CD4-positive, alpha-beta T cell (primary cell): ENCODE measurements around the gene ZNF385D. TPM values are rescaled to one million over a fixed set of nuclear protein-coding genes. Genes with fewer than 3 reads are reported as not detected.

ENCODE experiments used
- ATAC-seq: fragments of 200-7000 bp; cut with Tn5 transposase; one replicate; pipeline ENCODE4 v1.10.0; 2022; ENCODE audit warnings: mild to moderate bottlenecking; ENCODE audit not compliant: poor library complexity
- CTCF ChIA-PET: fragments of 350-600 bp; sonication (Branson Sonifier 250); formaldehyde crosslinking; loops from one replicate; lab custom pipeline; 2021; ENCODE audit warnings: antibody characterized with exemption, inconsistent platforms; lab: Charles Lee
- POLR2A ChIA-PET: fragments of 350-600 bp; sonication (Branson Sonifier 250); formaldehyde crosslinking; loops from one replicate; lab custom pipeline; 2021; ENCODE audit warnings: antibody characterized with exemption, inconsistent platforms; lab: Charles Lee
- DNase-seq, 14 experiments: peaks; one replicate each; pipeline ENCODE4 v3.0.0-alpha.2; 2013 to 2020; ENCODE audit warnings: mixed read lengths in 2 of 14
- H3K27ac ChIP-seq, 2 donors: one replicate each; pipeline versions ENCODE4 v1.5.1 to v1.7.0; 2013; ENCODE audit warnings: low read length in 2 of 2, low read depth in 1 of 2, mild to moderate bottlenecking in 1 of 2
- H3K27me3 ChIP-seq, 2 experiments: 1 replicate in 1 of 2; 2 replicates in 1 of 2; pipeline versions ENCODE4 v1.6.1 to v1.7.0; 2013; ENCODE audit warnings: low read length in 2 of 2, control low read depth in 1 of 2, mild to moderate bottlenecking in 1 of 2, moderate library complexity in 1 of 2; ENCODE audit not compliant: insufficient read depth in 2 of 2, control insufficient read depth in 1 of 2
- H3K36me3 ChIP-seq: one replicate; pipeline ENCODE4 v1.6.1; 2013; ENCODE audit warnings: low read length, control low read depth; ENCODE audit not compliant: insufficient read depth
- H3K4me1 ChIP-seq: one replicate; pipeline ENCODE4 v1.6.1; 2013; ENCODE audit warnings: low read length, control low read depth; ENCODE audit not compliant: insufficient read depth
- H3K4me3 ChIP-seq: one replicate; pipeline ENCODE4 v1.5.1; 2013; ENCODE audit warnings: mild to moderate bottlenecking, low read length, moderate library complexity
- H3K9me3 ChIP-seq, 2 experiments: 1 replicate in 1 of 2; 2 replicates in 1 of 2; pipeline versions ENCODE4 v1.6.1 to v1.7.0; 2013; ENCODE audit warnings: low read length in 2 of 2, mild to moderate bottlenecking in 2 of 2, control low read depth in 1 of 2, moderate library complexity in 1 of 2; ENCODE audit not compliant: control insufficient read depth in 1 of 2, insufficient read depth in 1 of 2
- H3K27ac Mint-ChIP-seq: one replicate; pipeline ENCODE4 v1.8.0; 2020; ENCODE audit warnings: mixed read lengths
- H3K27me3 Mint-ChIP-seq: one replicate; pipeline ENCODE4 v1.8.0; 2021; ENCODE audit warnings: mixed read lengths
- H3K36me3 Mint-ChIP-seq: one replicate; pipeline ENCODE4 v1.8.0; 2021; ENCODE audit warnings: low read depth, mixed read lengths
- H3K4me1 Mint-ChIP-seq: one replicate; pipeline ENCODE4 v1.8.0; 2021; ENCODE audit warnings: low read depth, mixed read lengths
- H3K4me3 Mint-ChIP-seq: one replicate; pipeline ENCODE4 v1.8.0; 2020; ENCODE audit warnings: mild to moderate bottlenecking, mixed read lengths
- H3K9me3 Mint-ChIP-seq: one replicate; pipeline ENCODE4 v1.8.0; 2020; ENCODE audit warnings: mixed read lengths
- intact Hi-C, 2 experiments: fragments of 100-400 bp; cut with DNase I in 1 of 2; cut with micrococcal nuclease in 1 of 2; formaldehyde crosslinking; loops; one replicate each; pipeline versions ENCODE4 v1.15.1 to v1.9.0; 2023 to 2025; cut with DNase I, micrococcal nuclease
- total RNA-seq, 174 experiments: library from RNA in 2 of 174; stranded (reverse) in 2 of 174; gene quantifications; one replicate each; pipeline ENCODE4 v1.2.3 and lab custom pipeline; 2021 to 2026
- TF ChIP-seq, protein P1 (sequence below): fragments of 200-600 bp; IDR thresholded peaks from one replicate; pipeline ENCODE4 v1.8.0; 2022; ENCODE audit warnings: antibody characterized with exemption, mild to moderate bottlenecking

ZNF385D gene
- total RNA-seq, 2 experiments from 2014 or later: not detected

DNA sequence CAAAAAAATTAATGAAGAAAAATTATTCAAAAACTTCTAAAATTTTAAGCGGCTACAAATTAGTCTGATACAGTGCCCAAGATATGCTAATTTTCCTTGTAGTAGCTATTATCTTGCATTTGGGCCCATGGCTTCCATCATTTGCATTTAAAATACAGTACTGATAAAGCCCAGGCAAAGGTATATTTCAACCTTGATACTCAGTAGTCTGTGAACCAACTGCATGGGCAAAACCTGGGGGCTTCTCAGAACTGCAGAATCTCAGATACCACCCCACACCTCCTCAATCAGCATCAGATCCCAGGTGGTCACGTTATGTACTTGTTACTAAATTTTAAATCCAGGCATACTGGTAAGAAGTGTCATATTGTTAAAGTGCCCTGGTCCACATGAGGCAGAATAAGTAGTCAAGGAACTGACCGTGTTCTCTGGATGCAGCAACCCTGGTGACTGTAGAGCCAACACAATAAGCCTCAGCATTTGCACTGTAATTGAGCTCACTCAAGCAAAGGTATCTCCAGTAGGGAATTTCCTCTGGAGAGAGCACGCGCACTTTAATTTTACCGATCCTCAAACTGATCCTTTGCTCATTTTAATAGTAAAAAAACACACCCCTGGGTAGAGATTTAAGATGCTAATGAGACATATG lies 31.9 kb downstream of the ZNF385D start:
- DNase-seq (no peak), ATAC-seq (no peak)
- no peak overlapping the region for H3K4me3 Mint-ChIP-seq
- intact Hi-C loops: no loop called here
- TF ChIP-seq, protein P1, sequence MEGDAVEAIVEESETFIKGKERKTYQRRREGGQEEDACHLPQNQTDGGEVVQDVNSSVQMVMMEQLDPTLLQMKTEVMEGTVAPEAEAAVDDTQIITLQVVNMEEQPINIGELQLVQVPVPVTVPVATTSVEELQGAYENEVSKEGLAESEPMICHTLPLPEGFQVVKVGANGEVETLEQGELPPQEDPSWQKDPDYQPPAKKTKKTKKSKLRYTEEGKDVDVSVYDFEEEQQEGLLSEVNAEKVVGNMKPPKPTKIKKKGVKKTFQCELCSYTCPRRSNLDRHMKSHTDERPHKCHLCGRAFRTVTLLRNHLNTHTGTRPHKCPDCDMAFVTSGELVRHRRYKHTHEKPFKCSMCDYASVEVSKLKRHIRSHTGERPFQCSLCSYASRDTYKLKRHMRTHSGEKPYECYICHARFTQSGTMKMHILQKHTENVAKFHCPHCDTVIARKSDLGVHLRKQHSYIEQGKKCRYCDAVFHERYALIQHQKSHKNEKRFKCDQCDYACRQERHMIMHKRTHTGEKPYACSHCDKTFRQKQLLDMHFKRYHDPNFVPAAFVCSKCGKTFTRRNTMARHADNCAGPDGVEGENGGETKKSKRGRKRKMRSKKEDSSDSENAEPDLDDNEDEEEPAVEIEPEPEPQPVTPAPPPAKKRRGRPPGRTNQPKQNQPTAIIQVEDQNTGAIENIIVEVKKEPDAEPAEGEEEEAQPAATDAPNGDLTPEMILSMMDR: no peak
- CTCF ChIA-PET: no interaction called here
- Histone ChIP-seq H3K4me1 (no peaks in the 10 kb centered on the region), H3K27ac (no peak overlapping the region), H3K4me3 (no peak overlapping the region), H3K36me3 (no peaks in the 10 kb centered on the region), H3K9me3 (peaks cover 0 to 6% of the 10 kb centered on the region in 2 experiments), H3K27me3 (no peaks in the 10 kb centered on the region)
- no peaks in the 10 kb centered on the region for H3K36me3 Mint-ChIP-seq
- POLR2A ChIA-PET: no interaction called here
- peaks cover 8% of the 10 kb centered on the region for H3K9me3 Mint-ChIP-seq
- H3K27ac Mint-ChIP-seq: no peak overlapping the region
- H3K4me1 Mint-ChIP-seq: no peaks in the 10 kb centered on the region
- H3K27me3 Mint-ChIP-seq: no peaks in the 10 kb centered on the region

DNA sequence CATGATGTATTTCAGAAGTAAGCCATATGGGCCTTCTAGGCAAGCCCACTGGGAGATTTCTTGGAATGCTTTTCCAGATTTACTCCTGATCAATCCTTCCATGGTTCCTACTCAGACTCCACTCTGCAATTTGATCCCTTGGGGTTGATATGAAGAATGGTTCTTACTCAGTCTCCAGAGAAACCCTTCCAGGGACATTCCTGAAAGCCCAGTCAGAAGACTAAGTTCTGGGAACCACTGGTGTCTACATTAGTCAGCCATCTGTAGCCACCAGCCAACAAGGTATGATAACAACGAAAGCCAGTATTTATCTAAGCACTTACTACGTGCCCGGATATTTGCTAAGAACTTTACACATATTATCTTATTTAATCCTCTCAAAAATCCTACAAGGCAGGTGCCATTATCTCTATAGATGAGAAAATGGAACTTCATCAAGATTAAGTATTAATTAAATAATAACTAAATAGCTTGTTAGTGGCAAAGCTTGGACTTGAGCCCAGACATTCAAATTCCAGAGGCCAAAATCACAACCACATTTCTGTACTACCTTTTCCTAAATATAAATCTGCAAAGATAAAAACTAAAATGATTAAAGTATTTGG lies 32.7 kb downstream of the ZNF385D start:
- Histone ChIP-seq H3K4me1 (no peaks in the 10 kb centered on the region), H3K36me3 (no peaks in the 10 kb centered on the region), H3K9me3 (peaks cover 0 to 6% of the 10 kb centered on the region in 2 experiments), H3K4me3 (no peak overlapping the region), H3K27ac (no peak overlapping the region), H3K27me3 (no peaks in the 10 kb centered on the region)
- Mint-ChIP-seq H3K9me3 (peaks cover 8% of the 10 kb centered on the region), H3K27ac (no peak overlapping the region), H3K4me3 (no peak overlapping the region), H3K36me3 (no peaks in the 10 kb centered on the region), H3K4me1 (no peaks in the 10 kb centered on the region), H3K27me3 (no peaks in the 10 kb centered on the region)
- intact Hi-C loops: no loop called here
- ATAC-seq (no peak), DNase-seq (no peak)
- TF ChIP-seq, protein P1: no peak
- ChIA-PET POLR2A (no interaction called here), CTCF (no interaction called here)

DNA sequence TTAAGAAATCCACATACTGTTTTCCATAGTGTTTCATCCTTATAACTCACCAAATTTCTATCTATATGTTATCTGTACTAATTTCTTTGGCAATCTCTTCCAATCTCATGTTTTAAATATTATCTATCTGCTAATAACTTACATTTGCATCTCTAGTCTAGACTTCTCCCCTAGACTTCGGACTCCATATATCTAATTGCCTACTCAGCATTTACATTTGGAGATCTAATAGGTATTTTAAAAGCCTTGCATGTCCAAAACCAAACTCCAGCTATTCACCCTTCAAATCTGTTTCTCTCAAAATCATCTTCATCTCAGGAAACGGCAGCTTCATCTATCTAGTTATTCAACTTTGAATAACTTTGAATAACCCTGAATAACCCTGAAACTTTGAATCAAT lies 35.3 kb downstream of the ZNF385D start:
- no peaks in the 10 kb centered on the region for H3K36me3 Mint-ChIP-seq
- intact Hi-C loops: no loop called here
- no peaks in the 10 kb centered on the region for H3K4me1 ChIP-seq

More for the DNA sequence above, 35.3 kb downstream of the ZNF385D start:
- DNase-seq: no peak
- Mint-ChIP-seq H3K27ac (no peak overlapping the region), H3K4me1 (no peaks in the 10 kb centered on the region), H3K4me3 (no peak overlapping the region), H3K27me3 (no peaks in the 10 kb centered on the region), H3K9me3 (peaks cover 7% of the 10 kb centered on the region)
- no peaks in the 10 kb centered on the region for H3K27me3 ChIP-seq
- no peak for ATAC-seq
- H3K36me3 ChIP-seq: no peaks in the 10 kb centered on the region
- peaks cover 0 to 4% of the 10 kb centered on the region in 2 experiments for H3K9me3 ChIP-seq
- H3K27ac ChIP-seq: no peak overlapping the region
- H3K4me3 ChIP-seq: no peak overlapping the region
- ChIA-PET POLR2A (no interaction called here), CTCF (no interaction called here)
- TF ChIP-seq, protein P1: no peak
